Osteocyte (in vitro differentiated cells): ENCODE results near the gene GCHFR. TPM values are rescaled to one million over a fixed set of nuclear protein-coding genes. Genes with fewer than 3 reads are reported as not detected.

Experiments
- DNase-seq: peaks from one replicate; pipeline ENCODE4 v3.0.0; 2021; ENCODE audit warnings: mixed read lengths; ENCODE audit not compliant: unreplicated experiment; ENCODE audit errors: extremely low spot score
- H3K27ac Mint-ChIP-seq: one replicate; pipeline ENCODE4 v1.8.0; 2021; ENCODE audit warnings: mild to moderate bottlenecking, mixed read lengths; ENCODE audit not compliant: unreplicated experiment
- H3K27me3 Mint-ChIP-seq: one replicate; pipeline ENCODE4 v1.8.0; 2021; ENCODE audit warnings: mixed read lengths; ENCODE audit not compliant: unreplicated experiment
- H3K36me3 Mint-ChIP-seq: one replicate; pipeline ENCODE4 v1.8.0; 2021; ENCODE audit warnings: mixed read lengths; ENCODE audit not compliant: unreplicated experiment
- H3K4me1 Mint-ChIP-seq: one replicate; pipeline ENCODE4 v1.8.0; 2021; ENCODE audit warnings: mixed read lengths; ENCODE audit not compliant: unreplicated experiment
- H3K4me3 Mint-ChIP-seq: one replicate; pipeline ENCODE4 v1.8.0; 2021; ENCODE audit warnings: mild to moderate bottlenecking, moderate library complexity, mixed read lengths; ENCODE audit not compliant: unreplicated experiment
- H3K9me3 Mint-ChIP-seq: one replicate; pipeline ENCODE4 v1.8.0; 2021; ENCODE audit warnings: mixed read lengths; ENCODE audit not compliant: unreplicated experiment
- total RNA-seq: library from RNA; stranded (reverse); gene quantifications from 2 replicates; pipeline ENCODE4 v1.2.1, GENCODE V29; 2021
- TF ChIP-seq, protein P1 (sequence below): fragments of 200-600 bp; sonication (generic); IDR thresholded peaks from 2 replicates; pipeline ENCODE4 v1.5.0; 2021; ENCODE audit warnings: antibody characterized with exemption, mild to moderate bottlenecking, moderate library complexity

GCHFR gene
- total RNA-seq, 1 donor from 2014 or later = 3.8 TPM

DNA sequence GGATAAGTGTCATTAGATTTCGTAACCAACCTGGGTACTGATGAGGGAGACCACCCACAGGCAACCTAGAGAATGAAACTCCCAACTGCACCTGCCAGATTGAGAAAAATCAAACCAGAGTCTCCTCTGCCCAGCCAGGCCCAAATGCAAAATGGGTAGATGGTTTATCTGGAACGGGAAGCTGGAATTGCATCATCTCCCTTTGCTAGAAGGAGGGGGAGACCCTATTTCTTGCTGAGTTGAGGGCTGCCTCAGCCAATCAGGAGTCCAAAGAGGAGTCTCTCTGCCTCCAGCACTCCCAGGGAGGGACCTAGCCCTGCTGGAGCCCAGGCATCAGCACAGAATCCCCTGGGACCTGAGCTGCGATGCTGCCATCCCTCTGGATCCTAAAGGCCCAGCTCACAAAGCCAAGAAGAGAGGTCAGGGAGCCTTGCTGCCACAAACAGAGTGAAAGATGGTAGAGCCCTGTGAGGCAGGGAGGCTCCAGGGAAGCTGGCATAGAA, 16.9 kb upstream of the GCHFR start:
- no peak for DNase-seq

DNA sequence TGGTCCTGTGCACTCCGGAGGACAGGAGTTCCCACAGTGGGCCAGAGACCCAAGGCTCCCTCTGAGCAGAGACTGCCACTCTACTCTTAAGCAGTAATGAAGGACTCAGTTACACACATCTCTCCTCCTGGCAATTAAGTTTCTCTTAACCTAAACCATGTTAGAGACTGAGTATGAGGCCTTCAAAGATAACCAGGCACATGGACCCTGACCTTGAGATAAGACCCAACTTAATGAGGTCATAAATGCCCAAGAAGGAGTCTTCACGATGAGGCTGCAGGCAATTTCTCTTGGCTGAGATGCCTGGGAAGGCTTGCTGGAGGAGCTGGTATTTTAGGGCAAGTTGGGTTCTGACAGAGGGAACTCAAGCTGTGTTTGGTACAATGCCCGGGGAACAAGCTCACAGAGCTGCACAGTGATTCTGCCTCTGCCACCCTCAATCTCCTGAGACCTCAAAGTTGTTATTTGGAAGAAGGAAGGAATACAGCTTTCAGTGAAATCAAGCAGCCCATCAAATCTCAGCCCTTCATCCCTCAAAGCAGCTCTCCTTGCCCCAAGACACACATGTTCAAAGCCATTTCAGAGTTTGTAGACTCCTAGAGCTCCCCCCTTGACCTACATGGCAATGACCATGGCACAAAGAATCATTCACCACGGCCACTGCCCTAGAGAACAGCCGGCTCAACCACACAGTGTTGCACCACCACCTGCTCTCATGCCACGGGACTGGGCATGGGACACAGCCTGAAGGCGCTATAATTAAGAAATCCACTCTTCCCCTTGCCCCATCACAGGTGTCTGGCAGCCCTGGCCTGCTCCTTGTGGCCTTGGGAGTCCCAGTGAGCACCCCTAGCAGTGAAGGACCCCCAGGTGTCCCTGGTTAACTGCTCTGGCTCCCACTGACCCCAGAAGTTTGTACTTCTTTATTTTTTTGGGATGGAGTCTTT, 15.9 kb upstream of the GCHFR start:
- Mint-ChIP-seq H3K4me3 (no peak overlapping the region), H3K9me3 (no peaks in the 10 kb centered on the region), H3K4me1 (peaks cover 13% of the 10 kb centered on the region), H3K27me3 (no peaks in the 10 kb centered on the region), H3K36me3 (peaks cover 28% of the 10 kb centered on the region), H3K27ac (peak overlapping the region; percentile 79)
- no peak for DNase-seq
- TF ChIP-seq, protein P1, sequence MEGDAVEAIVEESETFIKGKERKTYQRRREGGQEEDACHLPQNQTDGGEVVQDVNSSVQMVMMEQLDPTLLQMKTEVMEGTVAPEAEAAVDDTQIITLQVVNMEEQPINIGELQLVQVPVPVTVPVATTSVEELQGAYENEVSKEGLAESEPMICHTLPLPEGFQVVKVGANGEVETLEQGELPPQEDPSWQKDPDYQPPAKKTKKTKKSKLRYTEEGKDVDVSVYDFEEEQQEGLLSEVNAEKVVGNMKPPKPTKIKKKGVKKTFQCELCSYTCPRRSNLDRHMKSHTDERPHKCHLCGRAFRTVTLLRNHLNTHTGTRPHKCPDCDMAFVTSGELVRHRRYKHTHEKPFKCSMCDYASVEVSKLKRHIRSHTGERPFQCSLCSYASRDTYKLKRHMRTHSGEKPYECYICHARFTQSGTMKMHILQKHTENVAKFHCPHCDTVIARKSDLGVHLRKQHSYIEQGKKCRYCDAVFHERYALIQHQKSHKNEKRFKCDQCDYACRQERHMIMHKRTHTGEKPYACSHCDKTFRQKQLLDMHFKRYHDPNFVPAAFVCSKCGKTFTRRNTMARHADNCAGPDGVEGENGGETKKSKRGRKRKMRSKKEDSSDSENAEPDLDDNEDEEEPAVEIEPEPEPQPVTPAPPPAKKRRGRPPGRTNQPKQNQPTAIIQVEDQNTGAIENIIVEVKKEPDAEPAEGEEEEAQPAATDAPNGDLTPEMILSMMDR = no peak

More for the DNA sequence above, 16.9 kb upstream of the GCHFR start:
- peaks cover 26% of the 10 kb centered on the region for H3K36me3 Mint-ChIP-seq
- H3K4me3 Mint-ChIP-seq = no peak overlapping the region
- H3K27me3 Mint-ChIP-seq = no peaks in the 10 kb centered on the region
- H3K27ac Mint-ChIP-seq = peak overlapping the region; percentile 79
- no peaks in the 10 kb centered on the region for H3K9me3 Mint-ChIP-seq
- TF ChIP-seq, protein P1 = no peak
- H3K4me1 Mint-ChIP-seq = peaks cover 11% of the 10 kb centered on the region

DNA sequence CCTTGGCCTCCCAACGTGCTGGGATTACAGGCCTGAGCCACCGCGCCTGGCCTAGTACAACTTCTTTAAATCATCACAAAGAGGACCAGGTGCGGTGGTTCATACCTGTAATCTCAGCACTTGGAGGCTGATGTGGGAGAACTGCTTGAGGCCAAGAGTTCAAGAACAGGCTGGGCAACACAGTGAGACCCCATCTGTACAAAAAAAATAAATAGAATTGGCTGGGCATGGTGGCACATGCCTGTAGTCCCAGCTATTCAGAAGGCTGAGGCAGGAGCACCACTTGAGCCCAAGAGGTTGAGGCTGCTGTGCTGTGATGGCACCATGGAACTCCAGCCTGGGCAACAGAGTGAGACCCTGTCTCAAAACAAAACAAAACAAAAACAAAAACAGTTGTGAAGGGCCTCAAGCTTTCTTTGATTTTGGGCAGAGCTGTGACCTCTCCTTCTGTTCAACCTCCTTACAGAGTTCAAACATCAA, 14.7 kb upstream of the GCHFR start:
- H3K4me1 Mint-ChIP-seq = peaks cover 21% of the 10 kb centered on the region
- no peaks in the 10 kb centered on the region for H3K27me3 Mint-ChIP-seq
- no peak overlapping the region for H3K27ac Mint-ChIP-seq
- DNase-seq = no peak
- H3K36me3 Mint-ChIP-seq = peaks cover 23% of the 10 kb centered on the region
- TF ChIP-seq, protein P1 = no peak
- H3K4me3 Mint-ChIP-seq = no peak overlapping the region
- H3K9me3 Mint-ChIP-seq = no peaks in the 10 kb centered on the region

DNA sequence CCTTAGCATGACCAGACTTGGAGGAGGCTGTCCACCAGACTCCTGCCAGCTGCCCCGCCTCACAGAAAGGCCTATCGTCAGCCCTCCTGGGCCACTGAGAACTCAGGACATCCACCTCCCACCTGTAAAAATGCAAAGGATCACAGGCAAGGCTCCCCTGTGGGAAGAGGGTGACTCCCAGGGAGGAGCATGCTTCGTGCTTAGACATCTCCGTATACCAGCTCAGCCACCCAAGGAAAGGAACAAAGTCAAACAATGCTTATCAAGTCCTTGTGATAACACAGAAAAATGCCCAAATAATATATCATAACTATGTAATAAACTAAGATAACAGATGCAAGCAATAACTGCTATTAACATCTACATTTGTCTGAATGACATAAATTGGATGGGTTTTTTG, 13.0 kb upstream of the GCHFR start:
- TF ChIP-seq, protein P1 = no peak
- Mint-ChIP-seq H3K4me1 (peaks cover 29% of the 10 kb centered on the region), H3K4me3 (no peak overlapping the region), H3K27me3 (no peaks in the 10 kb centered on the region), H3K27ac (no peak overlapping the region), H3K9me3 (no peaks in the 10 kb centered on the region), H3K36me3 (peaks cover 15% of the 10 kb centered on the region)
- no peak for DNase-seq

DNA sequence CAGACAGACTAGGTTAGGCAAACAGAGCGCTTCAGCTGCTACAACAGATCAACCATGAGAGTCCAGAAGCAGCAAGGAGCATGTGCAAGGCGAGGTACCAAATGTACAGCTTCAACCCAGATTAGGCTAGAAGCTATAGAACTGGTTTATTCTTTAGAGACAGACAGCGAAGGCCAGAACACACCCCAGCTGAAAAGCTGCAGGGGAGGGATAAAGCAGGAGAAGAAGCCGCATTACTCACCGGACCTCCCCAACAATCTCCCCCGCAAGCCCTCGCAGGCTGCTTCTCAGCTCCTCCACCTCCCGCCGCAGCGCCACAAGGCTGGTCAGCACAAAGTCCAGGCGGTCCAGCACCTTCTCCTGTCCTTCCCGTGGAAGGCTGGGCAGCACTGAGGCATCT, 12.1 kb upstream of the GCHFR start:
- no peak overlapping the region for H3K4me3 Mint-ChIP-seq
- H3K9me3 Mint-ChIP-seq = no peaks in the 10 kb centered on the region
- DNase-seq = no peak
- peaks cover 15% of the 10 kb centered on the region for H3K36me3 Mint-ChIP-seq
- H3K4me1 Mint-ChIP-seq = peaks cover 26% of the 10 kb centered on the region
- no peak overlapping the region for H3K27ac Mint-ChIP-seq
- TF ChIP-seq, protein P1 = no peak
- no peaks in the 10 kb centered on the region for H3K27me3 Mint-ChIP-seq
